ENCODE measurements around the gene PYROXD2.

Gene PYROXD2

DNA sequence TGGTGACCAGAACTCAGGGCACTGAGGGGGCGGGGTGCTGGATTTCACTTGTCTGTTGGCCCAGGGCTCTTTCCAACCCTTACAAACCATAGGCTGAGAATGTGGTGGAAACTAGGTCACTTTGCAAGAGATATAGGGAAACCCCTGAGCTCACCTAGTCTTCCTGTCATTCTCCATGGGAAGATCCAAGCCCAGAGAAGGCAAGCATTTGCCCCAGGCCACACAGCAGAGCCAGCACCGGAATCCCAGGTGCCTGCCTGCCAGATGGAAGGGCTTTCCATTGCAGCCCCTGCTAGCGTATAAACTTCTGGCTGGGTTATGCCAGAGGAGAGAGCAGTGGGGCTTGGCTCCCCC is 427 bp downstream of the PYROXD2 start:
- Histone ChIP-seq H3K27me3 (ENCODE audit: control insufficient read depth, insufficient read depth, low read length) (no peaks in the 10 kb centered on the region), H3K9me3 (ENCODE audit: control insufficient read depth, insufficient read depth, low read length) (no peaks in the 10 kb centered on the region), H3K4me3 (ENCODE audit: low read length) (peak overlapping the region; percentile 37; the same call in 1 of the 2 replicates), H3K4me1 (ENCODE audit: control insufficient read depth, insufficient read depth, low read length) (0 out of 2 replicates have a peak, but pooled peaks cover 3% of the 10 kb centered on the region), H3K27ac (ENCODE audit: low read length) (no peak overlapping the region), H3K36me3 (ENCODE audit: control insufficient read depth, insufficient read depth, low read length) (no peaks in the 10 kb centered on the region; the same call in 1 of the 2 replicates)
- DNase-seq (ENCODE audit: low read depth, low spot score), result no peak
- no CpG with 5 or more reads among the region's 3 CpGs for WGBS (ENCODE audit: insufficient coverage, insufficient read length)

DNA sequence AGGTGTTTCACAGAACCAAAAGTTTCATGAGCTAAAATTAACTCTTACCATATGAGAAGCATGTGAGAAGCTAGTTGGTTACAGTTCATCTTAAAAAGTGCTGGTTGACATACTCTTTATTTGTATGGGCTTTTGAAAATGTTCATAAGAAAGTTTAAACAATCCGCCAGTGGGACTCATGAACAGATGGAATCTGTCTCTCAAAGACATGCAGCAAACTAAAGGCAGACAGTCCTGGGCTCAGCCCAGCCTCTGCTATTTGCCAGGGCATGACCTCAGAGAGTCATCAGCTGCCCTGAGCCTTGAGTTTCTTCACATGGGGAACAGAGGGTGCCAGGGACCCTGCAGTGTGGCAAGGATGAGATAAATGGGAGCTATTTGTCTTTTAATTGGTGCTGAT is 3.2 kb downstream of the PYROXD2 start:
- DNase-seq (ENCODE audit: low read depth, low spot score), result no peak
- Histone ChIP-seq H3K36me3 (ENCODE audit: control insufficient read depth, insufficient read depth, low read length) (no peaks in the 10 kb centered on the region), H3K27ac (ENCODE audit: low read length) (no peak overlapping the region), H3K27me3 (ENCODE audit: control insufficient read depth, insufficient read depth, low read length) (no peaks in the 10 kb centered on the region), H3K9me3 (ENCODE audit: control insufficient read depth, insufficient read depth, low read length) (no peaks in the 10 kb centered on the region), H3K4me3 (ENCODE audit: low read length) (no peak overlapping the region), H3K4me1 (ENCODE audit: control insufficient read depth, insufficient read depth, low read length) (0 out of 2 replicates have a peak, but pooled peaks cover 3% of the 10 kb centered on the region)
- no CpG with 5 or more reads among the region's 1 CpG for WGBS (ENCODE audit: insufficient coverage, insufficient read length)

DNA sequence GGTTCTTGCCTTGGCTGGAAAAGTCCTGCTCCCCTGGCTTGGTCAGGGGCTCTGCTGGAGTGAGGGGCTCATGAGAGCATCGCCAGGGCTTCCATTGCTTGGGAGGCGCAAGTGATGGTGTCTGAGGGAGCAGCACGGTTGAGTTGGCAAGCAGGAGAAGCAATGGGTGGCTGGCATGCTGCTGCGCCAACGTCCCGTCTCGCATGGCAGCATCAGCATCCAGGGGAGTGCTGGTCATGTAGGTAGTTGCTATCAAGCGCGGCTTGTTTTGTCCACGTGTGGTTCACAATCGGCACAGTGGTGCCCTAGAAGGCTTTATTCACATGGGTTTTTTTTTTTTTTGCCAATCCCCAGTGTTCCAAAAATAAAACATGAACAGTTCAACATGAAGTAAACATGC is 3.8 kb downstream of the PYROXD2 start:
- H3K9me3 ChIP-seq (ENCODE audit: control insufficient read depth, insufficient read depth, low read length), result no peaks in the 10 kb centered on the region
- no peak overlapping the region for H3K4me3 ChIP-seq (ENCODE audit: low read length)
- no peak for DNase-seq (ENCODE audit: low read depth, low spot score)
- WGBS (ENCODE audit: insufficient coverage, insufficient read length), result no CpG with 5 or more reads among the region's 11 CpGs
- 0 out of 2 replicates have a peak, but pooled peaks cover 3% of the 10 kb centered on the region for H3K4me1 ChIP-seq (ENCODE audit: control insufficient read depth, insufficient read depth, low read length)
- no peaks in the 10 kb centered on the region for H3K36me3 ChIP-seq (ENCODE audit: control insufficient read depth, insufficient read depth, low read length)
- no peaks in the 10 kb centered on the region for H3K27me3 ChIP-seq (ENCODE audit: control insufficient read depth, insufficient read depth, low read length)
- no peak overlapping the region for H3K27ac ChIP-seq (ENCODE audit: low read length)

DNA sequence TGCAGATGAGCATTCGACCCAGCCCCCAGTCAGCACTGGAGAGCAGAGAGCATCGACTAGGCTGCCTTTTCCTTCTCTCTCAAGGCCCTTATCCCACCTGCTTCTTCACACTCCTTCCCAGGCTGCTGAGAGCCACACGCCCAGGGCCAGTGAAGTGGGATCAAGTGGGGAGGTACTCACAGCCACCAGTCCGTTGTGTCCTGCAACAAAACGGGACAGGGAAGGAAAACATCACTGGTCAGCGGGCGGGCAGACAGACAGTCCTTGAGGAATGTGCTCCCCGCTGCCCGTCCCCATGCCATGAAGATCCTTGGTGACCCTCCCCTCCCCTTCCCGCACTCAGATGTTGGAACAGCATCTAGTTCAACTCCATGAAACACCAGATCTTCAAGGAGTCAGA is 4.2 kb downstream of the PYROXD2 start:
- no CpG with 5 or more reads among the region's 10 CpGs for WGBS (ENCODE audit: insufficient coverage, insufficient read length)
- DNase-seq (ENCODE audit: low read depth, low spot score), result no peak
- no peaks in the 10 kb centered on the region for H3K9me3 ChIP-seq (ENCODE audit: control insufficient read depth, insufficient read depth, low read length)
- no peaks in the 10 kb centered on the region for H3K36me3 ChIP-seq (ENCODE audit: control insufficient read depth, insufficient read depth, low read length)
- H3K4me1 ChIP-seq (ENCODE audit: control insufficient read depth, insufficient read depth, low read length), result 0 out of 2 replicates have a peak, but pooled peaks cover 3% of the 10 kb centered on the region
- H3K27ac ChIP-seq (ENCODE audit: low read length), result no peak overlapping the region
- no peaks in the 10 kb centered on the region for H3K27me3 ChIP-seq (ENCODE audit: control insufficient read depth, insufficient read depth, low read length)
- no peak overlapping the region for H3K4me3 ChIP-seq (ENCODE audit: low read length)

DNA sequence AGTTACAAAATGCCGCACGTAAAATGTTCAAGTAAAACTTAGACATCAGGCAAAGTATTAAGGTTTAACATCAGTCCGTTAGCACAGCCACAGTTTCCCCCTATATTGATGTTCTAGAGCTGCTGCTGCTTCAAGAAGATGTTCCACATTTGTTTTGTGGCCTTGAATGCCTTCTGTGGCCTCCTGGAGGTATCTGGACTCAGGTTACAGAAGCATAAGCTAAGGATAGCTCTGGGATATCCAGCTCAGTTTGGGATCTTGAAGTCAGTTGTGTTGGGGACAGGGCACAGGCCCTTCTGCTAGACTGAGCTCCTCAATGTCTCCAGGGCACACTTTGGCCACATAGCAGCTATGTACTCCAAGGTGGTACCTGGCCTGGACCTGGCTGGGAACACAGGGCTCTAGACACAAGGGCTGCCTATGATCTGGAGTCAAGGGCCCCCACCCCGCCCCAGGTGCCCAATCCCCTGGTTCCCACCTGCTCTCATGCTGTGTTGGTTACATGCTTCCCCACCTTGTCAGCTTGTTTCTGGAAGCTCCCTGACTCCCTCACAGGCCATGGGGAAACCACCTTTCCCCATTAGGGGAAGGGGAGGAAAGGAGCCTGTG is 4.7 kb downstream of the PYROXD2 start:
- Histone ChIP-seq H3K4me3 (ENCODE audit: low read length) (no peak overlapping the region), H3K27ac (ENCODE audit: low read length) (no peak overlapping the region), H3K36me3 (ENCODE audit: control insufficient read depth, insufficient read depth, low read length) (no peaks in the 10 kb centered on the region), H3K4me1 (ENCODE audit: control insufficient read depth, insufficient read depth, low read length) (0 out of 2 replicates have a peak, but pooled peaks cover under 1% of the 10 kb centered on the region), H3K9me3 (ENCODE audit: control insufficient read depth, insufficient read depth, low read length) (no peaks in the 10 kb centered on the region), H3K27me3 (ENCODE audit: control insufficient read depth, insufficient read depth, low read length) (no peaks in the 10 kb centered on the region)
- no CpG with 5 or more reads among the region's 4 CpGs for WGBS (ENCODE audit: insufficient coverage, insufficient read length)
- DNase-seq (ENCODE audit: low read depth, low spot score), result no peak

DNA sequence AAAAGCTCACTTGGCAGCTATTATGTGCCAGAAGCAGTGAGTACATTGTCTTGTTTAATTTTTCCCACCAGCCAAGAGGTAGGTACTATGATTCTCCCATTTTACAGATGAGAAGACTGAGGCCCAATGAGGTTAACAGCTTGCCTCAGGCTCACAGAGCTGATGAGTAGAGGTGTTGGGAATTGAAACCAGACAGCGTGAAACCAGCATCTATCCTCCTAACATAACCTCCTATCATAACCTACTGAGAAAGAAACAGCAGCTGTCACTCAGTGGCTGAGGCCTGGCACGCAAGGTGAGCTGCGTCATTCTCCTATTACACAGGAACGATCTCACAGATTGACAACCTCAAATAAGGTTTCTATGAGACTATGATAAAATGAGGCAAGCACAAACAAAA is 6.2 kb downstream of the PYROXD2 start:
- no CpG with 5 or more reads among the region's 4 CpGs for WGBS (ENCODE audit: insufficient coverage, insufficient read length)
- no peak for DNase-seq (ENCODE audit: low read depth, low spot score)

DNA sequence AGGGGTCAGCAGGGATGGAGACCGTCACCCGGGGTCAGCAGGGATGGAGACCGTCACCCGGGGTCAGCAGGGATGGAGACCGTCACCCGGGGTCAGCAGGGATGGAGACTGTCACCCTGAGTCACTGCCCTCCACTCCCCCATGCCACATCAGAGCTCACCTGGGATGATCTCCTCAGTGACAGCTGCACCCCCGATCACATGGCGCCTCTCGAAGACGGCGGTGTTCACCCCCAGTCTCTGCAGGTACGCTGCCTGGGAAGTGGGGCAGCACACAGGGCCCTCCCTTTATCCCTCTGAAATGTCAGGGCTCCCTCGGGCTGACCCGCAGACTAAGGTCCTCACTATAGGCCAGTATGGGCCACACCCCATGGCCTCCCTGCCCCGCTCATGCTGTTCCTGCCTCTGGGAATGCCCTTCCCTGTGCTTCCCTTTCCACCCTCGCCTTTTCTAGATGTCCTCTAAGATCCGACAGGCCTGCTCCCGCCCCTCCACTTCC is 7.2 kb downstream of the PYROXD2 start:
- H3K4me1 ChIP-seq (ENCODE audit: control insufficient read depth, insufficient read depth, low read length), result no peaks in the 10 kb centered on the region
- DNase-seq (ENCODE audit: low read depth, low spot score), result no peak
- H3K9me3 ChIP-seq (ENCODE audit: control insufficient read depth, insufficient read depth, low read length), result no peaks in the 10 kb centered on the region
- WGBS (ENCODE audit: insufficient coverage, insufficient read length), result no CpG with 5 or more reads among the region's 18 CpGs
- H3K27ac ChIP-seq (ENCODE audit: low read length), result no peak overlapping the region
- no peaks in the 10 kb centered on the region for H3K27me3 ChIP-seq (ENCODE audit: control insufficient read depth, insufficient read depth, low read length)
- H3K36me3 ChIP-seq (ENCODE audit: control insufficient read depth, insufficient read depth, low read length), result no peaks in the 10 kb centered on the region
- H3K4me3 ChIP-seq (ENCODE audit: low read length), result no peak overlapping the region

More for the DNA sequence above, 6.2 kb downstream of the PYROXD2 start:
- H3K36me3 ChIP-seq (ENCODE audit: control insufficient read depth, insufficient read depth, low read length), result no peaks in the 10 kb centered on the region
- H3K27me3 ChIP-seq (ENCODE audit: control insufficient read depth, insufficient read depth, low read length), result no peaks in the 10 kb centered on the region
- no peak overlapping the region for H3K4me3 ChIP-seq (ENCODE audit: low read length)
- no peaks in the 10 kb centered on the region for H3K9me3 ChIP-seq (ENCODE audit: control insufficient read depth, insufficient read depth, low read length)
- H3K27ac ChIP-seq (ENCODE audit: low read length), result no peak overlapping the region
- H3K4me1 ChIP-seq (ENCODE audit: control insufficient read depth, insufficient read depth, low read length), result no peaks in the 10 kb centered on the region

DNA sequence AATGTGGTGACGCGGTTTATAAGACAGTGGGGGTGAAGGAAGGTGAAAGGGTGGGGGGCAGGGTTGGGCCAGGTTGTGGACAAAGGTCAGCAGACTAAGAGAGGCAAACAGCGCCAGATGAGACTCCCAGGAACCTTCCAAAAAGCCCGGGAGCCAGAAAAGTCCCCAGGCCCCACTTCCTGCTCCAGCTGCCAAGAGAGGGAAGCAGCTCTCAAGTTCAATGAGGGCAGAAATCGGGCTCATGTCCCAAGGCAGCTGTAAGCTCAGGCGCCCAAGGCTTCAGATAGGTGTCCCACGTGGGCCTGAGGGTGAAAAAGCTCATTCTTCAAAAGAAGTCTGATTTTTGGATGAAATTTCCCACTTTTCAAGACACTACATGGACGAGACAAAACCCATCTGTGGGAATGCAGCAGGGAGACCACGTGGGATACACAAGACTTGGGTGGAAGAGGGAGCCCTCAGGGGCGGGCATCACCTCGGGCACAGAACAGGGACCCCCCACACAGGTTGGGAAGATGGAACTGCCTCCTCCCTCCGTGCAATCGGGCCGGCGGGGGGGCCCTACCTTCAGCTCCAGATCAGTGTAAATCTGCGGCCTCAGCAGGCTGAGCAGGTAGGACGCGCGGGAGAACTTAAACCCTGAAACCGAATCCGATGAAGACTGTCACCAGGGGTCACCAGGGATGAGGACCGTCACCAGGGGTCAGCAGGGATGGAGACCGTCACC is 7.8 kb downstream of the PYROXD2 start:
- no peak overlapping the region for H3K4me3 ChIP-seq (ENCODE audit: low read length)
- no peaks in the 10 kb centered on the region for H3K36me3 ChIP-seq (ENCODE audit: control insufficient read depth, insufficient read depth, low read length)
- no peak for DNase-seq (ENCODE audit: low read depth, low spot score)
- WGBS (ENCODE audit: insufficient coverage, insufficient read length), result no CpG with 5 or more reads among the region's 23 CpGs
- H3K27me3 ChIP-seq (ENCODE audit: control insufficient read depth, insufficient read depth, low read length), result no peaks in the 10 kb centered on the region
- H3K4me1 ChIP-seq (ENCODE audit: control insufficient read depth, insufficient read depth, low read length), result no peaks in the 10 kb centered on the region
- H3K27ac ChIP-seq (ENCODE audit: low read length), result no peak overlapping the region
- no peaks in the 10 kb centered on the region for H3K9me3 ChIP-seq (ENCODE audit: control insufficient read depth, insufficient read depth, low read length)

DNA sequence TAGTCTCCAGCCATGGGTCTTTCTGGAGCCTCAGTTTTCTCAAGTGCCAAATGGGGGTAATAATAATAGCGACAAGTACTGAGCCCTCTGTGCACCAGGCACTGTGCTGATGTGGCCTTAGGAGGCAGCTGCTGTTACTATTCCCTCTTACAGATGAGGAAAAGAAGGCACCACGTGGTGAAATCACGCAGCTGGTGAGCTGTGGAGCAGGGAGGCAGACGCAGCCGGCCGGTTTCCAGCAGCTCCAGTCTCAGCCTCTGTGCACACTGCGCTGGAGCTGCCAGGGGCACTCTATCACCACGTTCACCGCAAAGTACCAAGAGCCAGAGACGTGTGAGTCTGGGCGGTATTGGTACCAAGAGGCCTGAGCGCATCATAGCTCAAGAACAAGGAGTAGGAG is 9.6 kb downstream of the PYROXD2 start:
- Histone ChIP-seq H3K27me3 (ENCODE audit: control insufficient read depth, insufficient read depth, low read length) (no peaks in the 10 kb centered on the region), H3K27ac (ENCODE audit: low read length) (no peak overlapping the region), H3K36me3 (ENCODE audit: control insufficient read depth, insufficient read depth, low read length) (no peaks in the 10 kb centered on the region), H3K4me3 (ENCODE audit: low read length) (no peak overlapping the region), H3K9me3 (ENCODE audit: control insufficient read depth, insufficient read depth, low read length) (no peaks in the 10 kb centered on the region), H3K4me1 (ENCODE audit: control insufficient read depth, insufficient read depth, low read length) (no peaks in the 10 kb centered on the region)
- WGBS (ENCODE audit: insufficient coverage, insufficient read length), result no CpG with 5 or more reads among the region's 12 CpGs
- DNase-seq (ENCODE audit: low read depth, low spot score), result no peak

DNA sequence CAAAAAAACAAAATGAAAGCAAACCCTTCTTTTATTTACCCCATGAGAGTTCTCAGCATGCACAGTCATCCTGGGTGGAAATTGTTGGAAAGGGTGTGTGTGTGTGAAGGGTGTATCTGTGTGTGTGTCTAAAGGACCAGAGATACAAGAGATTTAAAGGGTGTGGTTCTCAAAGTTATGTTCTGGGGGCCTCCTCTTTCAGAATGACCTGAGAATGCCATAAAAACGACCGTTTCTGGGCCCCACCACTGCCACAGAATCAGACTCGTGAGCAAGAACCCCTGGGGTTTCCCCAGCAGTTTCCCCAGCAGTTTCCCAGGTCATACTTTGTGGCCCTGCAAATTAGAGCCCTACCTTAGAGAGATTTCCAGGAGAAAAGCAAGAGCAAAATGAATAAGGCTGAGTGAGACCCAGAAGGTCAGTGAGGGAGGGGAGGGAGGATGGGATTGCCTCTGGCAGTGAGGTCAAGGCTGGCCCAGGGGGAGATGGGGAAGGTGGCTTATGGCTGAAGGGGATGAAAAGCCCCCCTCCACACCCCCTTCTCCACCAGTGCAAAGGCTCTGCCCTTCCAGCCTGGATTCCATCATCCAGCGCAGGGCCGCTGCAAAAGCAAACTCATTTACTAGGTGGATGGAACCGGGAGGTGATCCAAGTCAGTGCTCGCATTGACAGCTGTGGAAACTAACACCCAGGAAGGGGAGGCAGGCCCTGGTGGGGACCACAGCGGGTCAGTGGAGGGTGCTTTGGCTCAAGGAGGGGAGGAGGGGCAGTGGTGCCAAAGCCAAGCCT is 10.2 kb downstream of the PYROXD2 start:
- H3K9me3 ChIP-seq (ENCODE audit: control insufficient read depth, insufficient read depth, low read length), result no peaks in the 10 kb centered on the region
- no CpG with 5 or more reads among the region's 8 CpGs for WGBS (ENCODE audit: insufficient coverage, insufficient read length)
- H3K27ac ChIP-seq (ENCODE audit: low read length), result no peak overlapping the region
- H3K4me3 ChIP-seq (ENCODE audit: low read length), result no peak overlapping the region
- H3K27me3 ChIP-seq (ENCODE audit: control insufficient read depth, insufficient read depth, low read length), result no peaks in the 10 kb centered on the region
- H3K4me1 ChIP-seq (ENCODE audit: control insufficient read depth, insufficient read depth, low read length), result no peaks in the 10 kb centered on the region
- H3K36me3 ChIP-seq (ENCODE audit: control insufficient read depth, insufficient read depth, low read length), result no peaks in the 10 kb centered on the region
- no peak for DNase-seq (ENCODE audit: low read depth, low spot score)

Data from iPS DF 6.9 (cell line).